ENCODE measurements around the gene PLXDC1. TPM values are rescaled to one million over a fixed set of nuclear protein-coding genes. Genes with fewer than 3 reads are reported as not detected.

PLXDC1 gene
- total RNA-seq (10 to 100 TPM in 7 of 10 donors, 1 to 10 TPM in 3; 9.1 to 21.3 (median 11.2) TPM), polyA plus RNA-seq (10 to 100 TPM in 1 of 2 donors, 1 to 10 TPM in 1; 7.3 to 20.0 TPM)
- long read RNA-seq, donor 1, full-length matches to known transcripts = 1 of 5 reads
- long read RNA-seq, donor 1, partial matches to known transcripts = 1 of 5 reads
- long read RNA-seq, donor 1, other reads (novel, unspliced or antisense) = 3 of 5 reads
- long read RNA-seq, donor 2, full-length matches to known transcripts = 7 of 22 reads
- long read RNA-seq, donor 2, partial matches to known transcripts = 3 of 22 reads
- long read RNA-seq, donor 2, other reads (novel, unspliced or antisense) = 12 of 22 reads
- long read RNA-seq, donor 3, full-length matches to known transcripts = 2 of 7 reads
- long read RNA-seq, donor 3, partial matches to known transcripts = 2 of 7 reads
- long read RNA-seq, donor 3, other reads (novel, unspliced or antisense) = 3 of 7 reads

DNA sequence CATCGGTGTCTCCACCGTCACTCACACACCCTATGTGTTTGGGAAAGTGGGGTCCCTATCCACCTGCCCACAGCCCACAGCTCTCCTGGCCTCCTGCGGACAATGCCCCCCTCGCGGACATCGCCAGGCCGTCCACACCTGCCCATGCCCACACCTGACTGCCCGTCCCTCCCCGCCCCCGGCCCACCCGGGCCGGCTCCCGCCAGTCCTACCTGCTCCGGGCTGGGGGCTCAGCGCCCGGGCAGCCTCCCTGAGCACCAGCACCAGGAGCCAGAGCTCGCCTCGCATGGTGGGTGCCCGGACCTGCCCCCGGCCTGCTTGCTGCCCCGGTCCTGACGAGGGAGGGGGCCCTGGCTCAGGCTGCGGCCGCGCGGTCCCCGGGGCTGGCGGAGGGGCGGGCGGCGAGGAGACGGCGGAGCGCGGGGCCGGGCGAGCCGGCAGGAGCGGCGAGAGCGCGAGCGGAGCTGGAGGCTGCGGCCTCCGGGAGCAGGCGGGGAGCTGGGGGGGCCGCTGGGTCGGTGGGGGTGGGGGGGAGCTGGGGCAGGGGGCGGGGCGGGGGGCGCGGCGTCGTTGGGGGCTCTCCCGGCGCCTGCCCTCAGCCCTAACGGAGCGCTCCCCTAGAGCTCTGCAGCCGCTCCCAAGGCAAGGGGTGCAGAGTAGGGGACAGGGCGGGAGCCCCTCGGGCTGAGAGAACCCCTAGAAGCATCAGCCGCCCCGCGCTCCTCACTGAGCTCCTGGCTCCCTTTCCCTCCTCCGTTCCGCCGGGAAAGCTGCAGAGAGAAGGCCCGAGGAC, at the start of gene PLXDC1:
Gene PLXDC1, minus strand, starts transcription at position 488 of the 793 bp plus-strand sequence. Its CDS starts 200 bp downstream, at position 288.
- peaks cover 0 to 37% (median 12%) of the 10 kb centered on the region in 7 donors for H3K27me3 ChIP-seq
- H3K36me3 ChIP-seq = no peaks in the 10 kb centered on the region
- intact Hi-C loops (cut with DNase I) = loop anchor here in 9 of 10 donors (2.0 to 10.0 kb wide), 9 partner anchors 54 to 279 kb away; partner anchors contain the start of genes LASP1 (in 3 of the 9) and FBXO47 (in 1 of the 9)
- ATAC-seq = peak in 2 of 8 donors; percentile 5 to 23
- H3K4me1 ChIP-seq = peaks cover 3 to 40% (median 14%) of the 10 kb centered on the region in 9 donors
- TF ChIP-seq, protein P1, sequence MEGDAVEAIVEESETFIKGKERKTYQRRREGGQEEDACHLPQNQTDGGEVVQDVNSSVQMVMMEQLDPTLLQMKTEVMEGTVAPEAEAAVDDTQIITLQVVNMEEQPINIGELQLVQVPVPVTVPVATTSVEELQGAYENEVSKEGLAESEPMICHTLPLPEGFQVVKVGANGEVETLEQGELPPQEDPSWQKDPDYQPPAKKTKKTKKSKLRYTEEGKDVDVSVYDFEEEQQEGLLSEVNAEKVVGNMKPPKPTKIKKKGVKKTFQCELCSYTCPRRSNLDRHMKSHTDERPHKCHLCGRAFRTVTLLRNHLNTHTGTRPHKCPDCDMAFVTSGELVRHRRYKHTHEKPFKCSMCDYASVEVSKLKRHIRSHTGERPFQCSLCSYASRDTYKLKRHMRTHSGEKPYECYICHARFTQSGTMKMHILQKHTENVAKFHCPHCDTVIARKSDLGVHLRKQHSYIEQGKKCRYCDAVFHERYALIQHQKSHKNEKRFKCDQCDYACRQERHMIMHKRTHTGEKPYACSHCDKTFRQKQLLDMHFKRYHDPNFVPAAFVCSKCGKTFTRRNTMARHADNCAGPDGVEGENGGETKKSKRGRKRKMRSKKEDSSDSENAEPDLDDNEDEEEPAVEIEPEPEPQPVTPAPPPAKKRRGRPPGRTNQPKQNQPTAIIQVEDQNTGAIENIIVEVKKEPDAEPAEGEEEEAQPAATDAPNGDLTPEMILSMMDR (IDR thresholded peaks at IDR 0.05) = no peak
- DNase-seq = peak in 1 of 2 donors; percentile 40
- no peaks in the 10 kb centered on the region for H3K9me3 ChIP-seq
- H3K4me3 ChIP-seq = peak within 1 kb of the TSS; percentile 14 to 94 (median 76)
- 1 to 3% methylated on average over 43 to 62 of the region's 68 CpGs for WGBS, 2 donors
- H3K27ac ChIP-seq = peak within 1 kb of the TSS; percentile 72 to 97 (median 87)

DNA sequence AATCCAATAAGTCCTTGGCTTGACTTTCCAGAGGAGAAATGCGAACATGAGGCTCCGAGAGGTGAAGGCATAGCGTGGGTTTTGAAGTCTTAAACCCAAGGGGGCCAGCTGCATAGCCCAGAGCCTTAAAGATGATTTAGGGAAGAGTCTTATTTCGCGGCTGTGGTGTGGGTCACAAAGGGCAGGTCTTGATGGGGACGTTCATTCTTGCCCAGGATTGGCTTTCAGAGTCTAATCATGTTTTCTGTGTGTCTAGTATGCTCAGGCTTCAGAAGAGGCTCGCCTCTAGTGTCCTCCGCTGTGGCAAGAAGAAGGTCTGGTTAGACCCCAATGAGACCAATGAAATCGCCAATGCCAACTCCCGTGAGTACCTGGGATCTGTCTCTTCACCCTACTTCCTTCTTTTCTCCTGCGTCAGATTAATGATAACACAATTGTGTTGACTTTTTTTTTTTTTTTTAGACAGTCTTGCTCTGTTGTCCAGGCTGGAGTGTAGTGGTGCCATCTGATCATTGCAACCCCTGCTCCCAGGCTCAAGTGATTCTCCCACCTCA, 49.6 kb upstream of the PLXDC1 start:
- Histone ChIP-seq H3K4me3 (peak overlapping the region; percentile 77 to 100 (median 92)), H3K27ac (peak overlapping the region in 9 of 10 donors; percentile 89 to 98 (median 96)), H3K36me3 (peaks cover 0 to 44% (median 40%) of the 10 kb centered on the region in 9 donors), H3K27me3 (no peaks in the 10 kb centered on the region), H3K9me3 (no peaks in the 10 kb centered on the region), H3K4me1 (peaks cover 8 to 58% (median 46%) of the 10 kb centered on the region in 9 donors)
- DNase-seq (no peak), ATAC-seq (no peak)
- WGBS, 2 donors = 44 to 49% methylated on average over 11 of the region's 11 CpGs
- intact Hi-C loops (cut with DNase I) = no loop called here
- TF ChIP-seq, protein P1 (IDR thresholded peaks at IDR 0.05) = no peak

DNA sequence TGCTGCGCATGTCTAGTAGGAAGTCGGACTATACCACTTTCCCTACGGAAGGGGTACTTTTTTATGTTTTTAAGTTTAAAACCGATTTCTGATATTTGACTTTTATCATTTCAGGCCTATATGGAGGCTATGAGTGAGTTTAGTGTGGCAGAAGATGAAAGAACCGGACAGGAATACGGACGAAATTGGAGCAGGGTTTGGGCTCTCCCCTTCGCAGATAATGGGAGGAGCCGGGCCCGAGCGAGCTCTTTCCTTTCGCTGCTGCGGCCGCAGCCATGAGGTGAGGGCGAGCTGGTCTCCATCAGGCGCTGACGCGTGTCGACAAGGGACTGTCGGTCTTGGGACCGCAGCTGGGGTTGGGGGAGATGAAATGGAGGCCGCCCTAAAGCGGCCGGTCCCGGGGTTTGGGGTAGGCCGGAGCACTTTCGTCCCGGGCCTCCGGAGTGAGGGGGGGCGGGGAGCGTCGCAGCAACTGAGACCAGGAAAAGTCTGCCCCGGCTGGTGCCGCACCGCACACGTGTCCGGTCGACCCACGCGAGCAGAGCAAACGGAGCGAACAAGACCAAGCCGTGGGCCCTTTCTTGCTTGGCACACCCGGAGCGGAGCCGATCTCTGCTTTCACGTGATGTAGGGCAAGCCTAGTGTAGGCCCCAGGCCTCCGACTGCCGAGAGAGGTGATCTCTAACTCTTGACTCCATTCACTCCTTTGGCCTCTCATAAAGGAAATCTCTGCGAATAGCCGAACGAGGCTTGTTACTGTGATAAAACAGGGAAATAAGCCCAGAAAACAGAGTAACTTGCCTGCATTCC, 48.8 kb upstream of the PLXDC1 start, which contains the start of gene RPL19:
Gene RPL19, plus strand, starts transcription at position 214 of the 810 bp plus-strand sequence. Its CDS starts 62 bp downstream, at position 276.
- Histone ChIP-seq H3K4me3 (peak within 1 kb of the TSS; percentile 77 to 100 (median 92)), H3K9me3 (no peaks in the 10 kb centered on the region), H3K36me3 (peaks cover 0 to 43% (median 40%) of the 10 kb centered on the region in 9 donors), H3K4me1 (peaks cover 8 to 64% (median 52%) of the 10 kb centered on the region in 9 donors), H3K27me3 (no peaks in the 10 kb centered on the region), H3K27ac (peak within 1 kb of the TSS; percentile 89 to 98 (median 96))
- intact Hi-C loops (cut with DNase I) = no loop called here
- DNase-seq (peak; percentile 78 to 79), ATAC-seq (peak; percentile 70 to 88 (median 80))
- 0 to 1% methylated on average over 52 of the region's 52 CpGs for WGBS, 2 donors
- TF ChIP-seq, protein P1 (IDR thresholded peaks at IDR 0.05) = no peak
